Measurements from ENCODE around the gene VWA5B1.
A peak's percentile ranks its signal among the peaks of the same experiment; 100 is the strongest.

The VWA5B1 gene

GRCh38 chr1:20399196-20399595, 108.5 kb downstream of the VWA5B1 start:
- no peak for DNase-seq

GRCh38 chr1:20399606-20400180, 109.0 kb downstream of the VWA5B1 start:
- DNase-seq: peak; percentile 13

DNA sequence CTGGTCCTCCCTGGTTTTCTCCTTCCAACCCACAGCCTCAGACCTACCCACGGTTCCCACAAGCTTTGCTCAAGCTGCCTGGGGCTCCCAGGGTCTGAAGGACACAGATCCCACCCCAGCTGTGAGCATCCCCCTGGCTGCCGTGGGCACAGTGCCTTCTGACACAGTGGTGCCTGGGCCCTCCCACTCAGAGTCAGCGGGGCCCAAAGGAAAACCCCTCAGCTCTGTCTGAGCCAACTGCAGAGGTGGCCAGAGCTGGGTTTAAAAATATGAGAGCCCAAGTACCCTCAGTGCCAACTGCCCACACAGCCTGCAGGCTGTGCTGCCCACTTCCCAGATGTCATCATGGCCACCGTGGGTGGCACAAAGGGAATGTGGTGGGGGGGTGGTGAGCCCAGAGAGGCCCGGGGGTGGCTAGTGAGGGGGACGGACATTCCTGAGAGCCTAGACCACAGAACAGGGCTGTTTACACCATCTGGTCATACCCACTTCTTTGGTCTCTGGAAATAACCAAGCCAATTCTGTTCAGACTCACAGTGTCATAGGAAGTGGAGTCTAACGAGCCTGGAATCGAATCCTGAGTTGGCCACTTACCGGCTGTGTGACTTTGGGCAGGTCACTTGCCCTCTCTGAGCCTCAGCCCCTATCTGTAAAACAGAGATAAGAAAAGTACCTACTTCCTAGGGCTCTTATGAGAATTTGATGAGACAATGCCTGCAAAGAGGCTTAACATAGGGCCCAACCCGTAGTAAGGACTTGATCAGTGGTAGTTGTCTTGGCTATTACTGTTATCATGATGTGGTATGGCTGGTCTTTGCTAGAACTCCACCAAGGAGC, 109.9 kb downstream of the VWA5B1 start:
- peak; percentile 37 for DNase-seq

DNA sequence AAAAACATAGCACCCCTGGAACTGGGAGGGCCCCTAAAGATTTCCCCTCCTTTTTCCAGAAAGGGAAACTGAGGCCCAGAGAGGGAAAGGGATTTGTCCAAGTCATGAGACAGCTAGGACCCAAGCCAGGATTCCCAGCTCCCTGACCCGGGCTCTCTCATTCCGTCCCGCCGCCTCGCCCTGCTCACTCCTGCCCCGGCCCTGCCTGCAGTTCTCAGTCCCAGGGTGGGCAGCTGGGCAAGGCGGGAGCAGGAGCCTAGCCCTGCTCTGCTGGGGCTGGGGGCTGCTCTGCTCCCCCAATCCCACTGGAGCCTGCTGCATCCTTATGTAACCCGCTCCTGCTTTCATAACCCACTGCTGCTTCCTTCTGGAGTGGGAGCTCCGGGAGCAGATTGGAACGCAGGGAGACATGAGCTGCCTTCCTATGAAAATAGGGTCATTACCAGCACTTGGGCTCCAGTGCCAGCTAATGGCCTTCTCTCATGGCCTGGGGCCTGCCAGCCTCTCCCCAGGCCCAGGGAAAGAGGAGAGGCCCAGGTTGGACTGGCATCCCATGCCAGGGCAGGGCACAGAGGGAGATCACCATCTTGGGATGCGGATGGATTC, 110.8 kb downstream of the VWA5B1 start:
- no peak for DNase-seq

DNA sequence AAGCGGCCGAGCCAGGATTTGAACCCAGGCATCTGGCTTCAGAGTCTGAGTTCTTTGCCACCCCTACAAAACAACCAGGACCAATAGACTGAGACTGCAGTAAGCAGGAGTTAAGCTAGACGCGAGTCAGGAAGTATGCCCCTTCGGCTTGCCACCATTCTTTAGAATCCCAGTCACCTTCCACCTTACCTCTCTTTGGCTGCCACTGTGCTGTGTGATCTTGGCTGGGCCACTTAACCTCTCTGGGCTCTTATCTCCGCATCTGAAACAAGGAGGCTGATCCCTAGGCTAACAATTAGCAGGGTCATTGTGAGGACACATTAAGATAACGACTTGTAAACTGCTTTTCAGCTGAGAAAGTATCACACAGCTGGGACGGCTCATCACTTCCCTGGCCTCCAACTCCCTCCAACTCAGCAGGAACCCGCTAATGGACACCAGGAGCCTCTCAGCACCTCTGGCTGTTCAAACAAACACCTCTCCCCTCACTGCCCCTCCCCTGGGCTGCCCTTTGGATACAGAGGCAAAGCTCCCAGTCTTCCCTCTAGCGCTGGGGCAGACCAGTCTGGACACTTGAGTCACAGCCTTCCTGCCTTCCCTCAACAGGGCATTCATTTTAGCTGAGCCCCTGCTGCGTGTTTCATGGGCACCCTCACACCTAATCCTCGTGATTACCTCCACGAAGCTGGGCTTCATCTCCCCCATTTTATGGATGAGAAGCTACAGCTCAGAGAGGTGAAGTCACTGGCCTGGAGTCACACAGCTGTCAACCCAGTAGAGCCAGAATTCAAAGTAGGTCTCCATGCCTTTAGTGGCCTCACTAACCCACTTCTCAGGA, 112.1 kb downstream of the VWA5B1 start:
- no peak for DNase-seq

- DNase-seq: no peak
Observed at GRCh38 chr1:20403423-20404145, 112.9 kb downstream of the VWA5B1 start.

DNA sequence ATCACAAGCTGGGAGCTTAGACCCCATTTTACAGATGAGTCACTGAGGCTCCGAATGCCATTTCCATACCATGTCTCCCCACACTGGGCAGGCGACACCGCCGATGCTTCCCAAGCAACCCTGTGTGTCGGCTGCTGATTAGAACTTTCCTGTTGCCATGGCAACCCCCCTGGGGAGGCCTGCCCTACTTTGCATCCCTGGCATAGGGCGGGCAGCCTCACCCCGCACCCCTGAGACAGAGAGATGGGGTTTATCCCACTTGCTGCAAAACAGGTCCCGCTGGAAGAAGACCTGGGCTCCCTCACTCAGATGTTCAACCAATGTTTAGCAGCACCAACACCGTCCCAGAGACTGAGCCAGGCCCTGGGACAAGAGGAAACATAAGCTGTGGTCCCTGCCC, 113.8 kb downstream of the VWA5B1 start:
- peak; percentile 38 for DNase-seq

All from fibroblast of skin of scalp (primary cell).